Neural progenitor cell (in vitro differentiated cells): ENCODE measurements around the gene VPS72.

ENCODE experiments used
- EZH2 ChIP-seq: fragments of 200-600 bp; sonication (generic); IDR thresholded peaks from 2 replicates; pipeline ENCODE4 v1.6.1; 2017; ENCODE audit warnings: antibody characterized with exemption, mild to moderate bottlenecking, moderate library complexity
- EZH2phosphoT487 ChIP-seq: fragments of 200-600 bp; sonication (generic); IDR thresholded peaks from 2 replicates; pipeline ENCODE4 v1.6.1; 2017; ENCODE audit warnings: antibody characterized with exemption
- TF ChIP-seq, protein P1 (sequence below): fragments of 200-600 bp; sonication (generic); IDR thresholded peaks from 2 replicates; pipeline ENCODE4 v1.5.1; 2017; ENCODE audit warnings: antibody characterized with exemption, mild to moderate bottlenecking

DNA sequence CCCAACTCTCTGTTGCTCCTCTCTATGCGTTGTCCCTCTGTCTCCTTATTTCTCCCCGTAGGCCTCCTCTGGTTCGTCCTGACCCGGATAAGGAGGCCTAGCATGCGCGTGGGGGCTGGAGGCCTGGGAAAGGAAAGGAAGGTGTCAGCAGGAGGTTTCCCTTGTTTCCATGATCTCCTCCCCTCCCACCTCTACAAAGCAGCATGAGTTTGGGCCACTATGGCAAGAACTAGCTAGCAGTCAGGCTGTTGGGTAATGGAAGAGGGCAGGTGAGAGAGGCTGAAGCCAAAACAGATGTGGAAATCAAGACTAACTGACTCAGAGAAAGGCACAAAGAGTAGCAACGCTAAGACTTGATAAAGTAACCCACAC, 42.9 kb downstream of the VPS72 start:
- TF ChIP-seq, protein P1, sequence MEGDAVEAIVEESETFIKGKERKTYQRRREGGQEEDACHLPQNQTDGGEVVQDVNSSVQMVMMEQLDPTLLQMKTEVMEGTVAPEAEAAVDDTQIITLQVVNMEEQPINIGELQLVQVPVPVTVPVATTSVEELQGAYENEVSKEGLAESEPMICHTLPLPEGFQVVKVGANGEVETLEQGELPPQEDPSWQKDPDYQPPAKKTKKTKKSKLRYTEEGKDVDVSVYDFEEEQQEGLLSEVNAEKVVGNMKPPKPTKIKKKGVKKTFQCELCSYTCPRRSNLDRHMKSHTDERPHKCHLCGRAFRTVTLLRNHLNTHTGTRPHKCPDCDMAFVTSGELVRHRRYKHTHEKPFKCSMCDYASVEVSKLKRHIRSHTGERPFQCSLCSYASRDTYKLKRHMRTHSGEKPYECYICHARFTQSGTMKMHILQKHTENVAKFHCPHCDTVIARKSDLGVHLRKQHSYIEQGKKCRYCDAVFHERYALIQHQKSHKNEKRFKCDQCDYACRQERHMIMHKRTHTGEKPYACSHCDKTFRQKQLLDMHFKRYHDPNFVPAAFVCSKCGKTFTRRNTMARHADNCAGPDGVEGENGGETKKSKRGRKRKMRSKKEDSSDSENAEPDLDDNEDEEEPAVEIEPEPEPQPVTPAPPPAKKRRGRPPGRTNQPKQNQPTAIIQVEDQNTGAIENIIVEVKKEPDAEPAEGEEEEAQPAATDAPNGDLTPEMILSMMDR: no peak
- no peak for TF ChIP-seq EZH2
- TF ChIP-seq EZH2phosphoT487: no peak
